Suprapubic skin (tissue), 4 donors: ENCODE data around the gene HORMAD2. TPM values are rescaled to one million over a fixed set of nuclear protein-coding genes. Genes with fewer than 3 reads are reported as not detected.

Experiments used
- DNase-seq, 2 donors: peaks; one replicate each; pipeline ENCODE4 v3.0.0-alpha.2; 2019; ENCODE audit warnings: low spot score in 2 of 2
- H3K27ac ChIP-seq: fragments of 200-600 bp; sonication (generic); one replicate; pipeline ENCODE4 v1.5.1; 2019
- H3K27me3 ChIP-seq: fragments of 200-600 bp; sonication (generic); one replicate; pipeline ENCODE4 v1.5.1; 2019
- H3K36me3 ChIP-seq: fragments of 200-600 bp; sonication (generic); one replicate; pipeline ENCODE4 v1.5.1; 2019
- H3K4me1 ChIP-seq: fragments of 200-600 bp; sonication (generic); one replicate; pipeline ENCODE4 v1.5.1; 2019
- H3K4me3 ChIP-seq: fragments of 200-600 bp; sonication (generic); one replicate; pipeline ENCODE4 v1.5.1; 2019; ENCODE audit warnings: mild to moderate bottlenecking
- H3K9me3 ChIP-seq: fragments of 200-600 bp; sonication (generic); one replicate; pipeline ENCODE4 v1.5.1; 2019
- CTCF ChIP-seq, 2 donors: fragments of 200-600 bp in 1 of 2; fragments of 450-650 bp in 1 of 2; sonication (generic) in 1 of 2; IDR thresholded peaks; one replicate each; pipeline ENCODE4 v1.5.1; 2016 to 2019; ENCODE audit warnings: antibody characterized with exemption in 2 of 2, mild to moderate bottlenecking in 1 of 2, moderate library complexity in 1 of 2
- EP300 ChIP-seq: sonication (generic); formaldehyde crosslinking; IDR thresholded peaks from one replicate; pipeline ENCODE4 v1.6.1; 2017; ENCODE audit warnings: antibody characterized with exemption
- POLR2A ChIP-seq, 2 donors: fragments of 450-650 bp; IDR thresholded peaks; one replicate each; pipeline ENCODE4 v1.6.1; 2017; ENCODE audit warnings: antibody characterized with exemption in 2 of 2, mild to moderate bottlenecking in 2 of 2, moderate library complexity in 2 of 2
- POLR2AphosphoS5 ChIP-seq, 3 donors: sonication (generic); formaldehyde crosslinking; IDR thresholded peaks; one replicate each; pipeline ENCODE4 v1.6.1; 2017; ENCODE audit warnings: antibody characterized with exemption in 3 of 3
- WGBS: methylation state at CpG from one replicate; pipeline ENCODE4 v1.1.5; 2018; 5-methylcytosine and 5-hydroxymethylcytosine counted together
- total RNA-seq, 4 donors: library from RNA; depleted of rRNA; stranded (reverse); fragments of >200 nt; gene quantifications; one replicate each; pipeline ENCODE4 v1.1.0, GENCODE V29; 2016

The HORMAD2 gene
- total RNA-seq, 4 donors from 2014 or later = not detected

GRCh38 chr22:30170129-30170528 lies 89.9 kb downstream of the HORMAD2 start:
- 52% methylated on average over 2 of the region's 2 CpGs for WGBS
- H3K36me3 ChIP-seq = no peaks in the 10 kb centered on the region
- DNase-seq = no peak
- H3K9me3 ChIP-seq = no peaks in the 10 kb centered on the region
- H3K27me3 ChIP-seq = no peaks in the 10 kb centered on the region
- no peak overlapping the region for H3K27ac ChIP-seq
- no peaks in the 10 kb centered on the region for H3K4me1 ChIP-seq
- no peak for TF ChIP-seq CTCF (IDR thresholded peaks at IDR 0.05)
- no peak for TF ChIP-seq POLR2A (IDR thresholded peaks at IDR 0.05)
- no peak for TF ChIP-seq EP300
- TF ChIP-seq POLR2AphosphoS5 (IDR thresholded peaks at IDR 0.05) = no peak
- no peak overlapping the region for H3K4me3 ChIP-seq

GRCh38 chr22:30171008-30171407 lies 90.7 kb downstream of the HORMAD2 start:
- Histone ChIP-seq H3K27ac (no peak overlapping the region), H3K4me3 (no peak overlapping the region), H3K27me3 (no peaks in the 10 kb centered on the region), H3K9me3 (no peaks in the 10 kb centered on the region), H3K36me3 (no peaks in the 10 kb centered on the region), H3K4me1 (peaks cover 3% of the 10 kb centered on the region)
- TF ChIP-seq EP300 = no peak
- no peak for TF ChIP-seq POLR2A (IDR thresholded peaks at IDR 0.05)
- no peak for TF ChIP-seq CTCF (IDR thresholded peaks at IDR 0.05)
- no peak for TF ChIP-seq POLR2AphosphoS5 (IDR thresholded peaks at IDR 0.05)
- no peak for DNase-seq
- 77% methylated on average over 3 of the region's 3 CpGs for WGBS

- H3K4me1 ChIP-seq = peaks cover 9% of the 10 kb centered on the region
- 25% methylated on average over 1 of the region's 1 CpG for WGBS
- TF ChIP-seq EP300 (no peak), CTCF (IDR thresholded peaks at IDR 0.05) (no peak), POLR2A (IDR thresholded peaks at IDR 0.05) (no peak), POLR2AphosphoS5 (IDR thresholded peaks at IDR 0.05) (no peak)
These were observed 95.5 kb downstream of the HORMAD2 start for GRCh38 chr22:30175690-30176288.

GRCh38 chr22:30176431-30176830 lies 96.2 kb downstream of the HORMAD2 start:
- Histone ChIP-seq H3K27me3 (no peaks in the 10 kb centered on the region), H3K4me3 (no peak overlapping the region), H3K9me3 (no peaks in the 10 kb centered on the region), H3K4me1 (peaks cover 9% of the 10 kb centered on the region), H3K36me3 (no peaks in the 10 kb centered on the region), H3K27ac (no peak overlapping the region)
- DNase-seq = no peak
- WGBS = 54% methylated on average over 3 of the region's 3 CpGs
- no peak for TF ChIP-seq EP300
- TF ChIP-seq POLR2A (IDR thresholded peaks at IDR 0.05) = no peak
- no peak for TF ChIP-seq POLR2AphosphoS5 (IDR thresholded peaks at IDR 0.05)
- no peak for TF ChIP-seq CTCF (IDR thresholded peaks at IDR 0.05)

More at GRCh38 chr22:30175690-30176288, 95.5 kb downstream of the HORMAD2 start:
- Histone ChIP-seq H3K9me3 (no peaks in the 10 kb centered on the region), H3K27me3 (no peaks in the 10 kb centered on the region), H3K27ac (no peak overlapping the region), H3K36me3 (no peaks in the 10 kb centered on the region), H3K4me3 (no peak overlapping the region)
- DNase-seq = no peak

- Histone ChIP-seq H3K9me3 (no peaks in the 10 kb centered on the region), H3K4me3 (no peak overlapping the region), H3K36me3 (no peaks in the 10 kb centered on the region), H3K27ac (no peak overlapping the region), H3K27me3 (no peaks in the 10 kb centered on the region), H3K4me1 (peaks cover 9% of the 10 kb centered on the region)
- WGBS = 67% methylated on average over 3 of the region's 3 CpGs
- DNase-seq = no peak
- TF ChIP-seq POLR2AphosphoS5 (IDR thresholded peaks at IDR 0.05) (no peak), POLR2A (IDR thresholded peaks at IDR 0.05) (no peak), CTCF (IDR thresholded peaks at IDR 0.05) (no peak), EP300 (no peak)
These were observed 98.2 kb downstream of the HORMAD2 start for GRCh38 chr22:30178181-30179126.
